ENCODE data around the gene RALBP1.

The RALBP1 gene

DNA sequence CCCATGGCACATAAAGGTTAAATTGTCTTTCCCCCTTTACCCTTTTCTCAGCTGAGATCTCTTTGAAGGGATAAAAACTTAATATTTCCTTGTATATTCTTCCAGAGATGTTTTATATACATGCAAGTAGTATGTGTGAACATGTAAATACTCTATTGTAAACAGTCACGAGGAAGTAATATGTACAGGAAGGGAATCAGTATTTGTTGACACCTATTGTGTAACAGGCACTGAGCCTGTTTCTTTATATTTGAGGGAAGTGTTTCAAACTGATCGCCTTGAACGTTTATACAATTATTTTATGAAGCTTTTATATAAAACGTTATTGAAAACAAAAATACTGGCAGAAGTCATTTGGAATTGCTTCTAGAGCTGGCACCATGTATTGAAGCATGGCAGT is 13.2 kb downstream of the RALBP1 start:
- in situ Hi-C loops (cut with HindIII; ENCODE audit: low pct_ligation_motif_present, low pct_unique_long_range_greater_than_20kb, low sequenced_read_pairs), result no loop called here
- no peak for DNase-seq

- in situ Hi-C loops (cut with HindIII; ENCODE audit: low pct_ligation_motif_present, low pct_unique_long_range_greater_than_20kb, low sequenced_read_pairs), result no loop called here
- DNase-seq, result no peak
Measured at GRCh38 chr18:9494778-9495331, 19.5 kb downstream of the RALBP1 start.

DNA sequence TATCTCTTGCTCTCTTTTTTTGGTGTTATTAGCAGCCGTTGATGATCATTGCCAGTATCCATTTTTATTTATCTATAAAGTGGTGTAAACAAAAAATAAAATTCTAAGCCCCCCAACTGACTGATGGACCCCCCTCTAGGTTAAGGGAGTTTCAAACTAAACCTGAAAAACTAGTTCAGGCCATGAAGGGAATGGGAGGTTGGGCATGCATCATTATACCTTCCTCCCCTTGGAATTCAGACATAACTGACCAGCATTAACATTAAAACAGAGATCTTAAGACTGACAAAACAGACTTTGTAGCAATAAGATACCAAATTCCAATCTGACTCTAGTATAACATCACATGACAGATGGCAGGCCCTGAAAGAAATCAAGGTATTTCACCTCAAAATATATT is 20.2 kb downstream of the RALBP1 start:
- in situ Hi-C loops (cut with HindIII; ENCODE audit: low pct_ligation_motif_present, low pct_unique_long_range_greater_than_20kb, low sequenced_read_pairs), result no loop called here

GRCh38 chr18:9495916-9496705 is 20.8 kb downstream of the RALBP1 start:
- DNase-seq, result no peak
- in situ Hi-C loops (cut with HindIII; ENCODE audit: low pct_ligation_motif_present, low pct_unique_long_range_greater_than_20kb, low sequenced_read_pairs), result no loop called here

More for the DNA sequence above, 20.2 kb downstream of the RALBP1 start:
- DNase-seq, result no peak

- in situ Hi-C loops (cut with HindIII; ENCODE audit: low pct_ligation_motif_present, low pct_unique_long_range_greater_than_20kb, low sequenced_read_pairs), result no loop called here
- DNase-seq, result no peak
Measured at GRCh38 chr18:9506046-9506792, 30.9 kb downstream of the RALBP1 start.

GRCh38 chr18:9507565-9508088 is 32.3 kb downstream of the RALBP1 start:
- in situ Hi-C loops (cut with HindIII; ENCODE audit: low pct_ligation_motif_present, low pct_unique_long_range_greater_than_20kb, low sequenced_read_pairs), result no loop called here
- DNase-seq, result no peak

DNA sequence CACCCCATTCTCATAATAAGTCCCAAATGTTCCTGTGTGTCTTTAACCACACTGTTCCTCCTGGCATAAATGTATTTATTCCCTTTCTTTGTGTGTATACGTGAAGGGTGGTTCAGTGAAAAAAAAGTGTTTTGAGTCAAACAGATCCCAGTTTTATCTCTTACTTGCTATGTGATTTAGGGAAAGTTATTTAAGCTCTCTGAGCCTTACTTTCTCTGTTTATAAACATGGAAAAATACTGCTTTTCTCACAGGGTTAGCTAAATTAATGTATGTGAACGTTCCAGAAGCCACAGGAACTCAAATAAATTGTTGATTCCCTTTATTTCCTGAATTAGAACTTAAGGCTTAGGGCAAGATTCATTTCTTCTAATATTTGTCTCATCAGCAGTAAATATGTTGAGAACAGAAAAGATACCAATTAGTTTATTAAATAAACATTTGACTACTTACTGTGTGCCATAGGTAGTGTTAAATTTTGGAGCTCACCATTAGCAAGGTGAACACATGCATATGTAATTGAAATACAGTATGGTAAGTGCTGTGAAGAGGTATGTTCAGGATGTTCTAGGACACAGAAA is 33.2 kb downstream of the RALBP1 start:
- no peak for DNase-seq
- in situ Hi-C loops (cut with HindIII; ENCODE audit: low pct_ligation_motif_present, low pct_unique_long_range_greater_than_20kb, low sequenced_read_pairs), result no loop called here

DNA sequence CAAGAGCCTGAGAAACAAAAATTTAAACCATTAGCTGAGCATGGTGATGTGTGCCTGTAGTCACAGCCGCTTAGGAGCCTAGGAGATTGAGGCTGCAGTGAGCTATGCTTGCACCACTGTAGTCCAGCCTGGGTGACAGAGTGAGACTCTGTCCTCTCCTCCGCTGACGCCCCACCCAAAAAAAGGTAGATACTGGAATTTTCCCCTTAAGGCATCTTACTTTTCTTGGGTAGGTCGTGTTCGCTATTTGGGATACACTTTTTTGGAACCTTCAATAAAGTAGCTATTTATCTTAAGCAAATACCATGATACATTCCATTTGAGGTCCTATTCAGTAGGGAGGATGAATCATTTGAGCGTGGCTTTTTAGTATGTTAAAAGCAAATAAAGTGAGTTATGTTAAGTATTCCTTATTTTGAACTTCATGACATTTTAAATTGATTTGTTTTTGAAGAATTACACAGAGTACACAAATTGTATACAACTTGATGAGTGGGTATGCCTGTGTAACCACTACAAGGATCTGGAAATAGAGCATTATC is 38.7 kb downstream of the RALBP1 start:
- DNase-seq, result no peak
- in situ Hi-C loops (cut with HindIII; ENCODE audit: low pct_ligation_motif_present, low pct_unique_long_range_greater_than_20kb, low sequenced_read_pairs), result no loop called here

DNA sequence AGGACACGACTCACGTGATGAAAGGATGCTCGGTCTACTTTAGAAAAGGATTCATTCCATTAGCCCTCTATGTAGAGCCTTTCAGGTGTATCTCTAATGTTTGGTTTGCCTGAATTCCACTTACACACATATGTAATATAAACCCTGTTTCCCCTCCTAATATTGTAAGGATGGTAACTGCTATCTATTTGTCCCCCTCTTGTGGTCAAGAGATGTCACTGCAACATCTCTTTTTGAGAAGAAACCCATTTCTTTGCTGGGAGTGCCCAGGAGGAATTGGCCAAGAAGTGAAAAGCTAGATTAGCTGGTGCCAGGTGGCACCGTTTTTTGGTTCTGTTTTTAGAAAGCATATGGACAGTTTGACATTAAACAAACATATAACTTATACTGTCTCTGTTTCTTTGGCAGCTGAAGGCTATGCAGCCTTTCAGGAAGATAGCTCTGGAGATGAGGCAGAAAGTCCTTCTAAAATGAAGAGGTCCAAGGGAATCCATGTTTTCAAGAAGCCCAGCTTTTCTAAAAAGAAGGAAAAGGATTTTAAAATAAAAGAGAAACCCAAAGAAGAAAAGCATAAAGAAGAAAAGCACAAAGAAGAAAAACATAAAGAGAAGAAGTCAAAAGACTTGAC is 41.2 kb downstream of the RALBP1 start:
- in situ Hi-C loops (cut with HindIII; ENCODE audit: low pct_ligation_motif_present, low pct_unique_long_range_greater_than_20kb, low sequenced_read_pairs), result no loop called here
- DNase-seq, result peak; percentile 48

DNA sequence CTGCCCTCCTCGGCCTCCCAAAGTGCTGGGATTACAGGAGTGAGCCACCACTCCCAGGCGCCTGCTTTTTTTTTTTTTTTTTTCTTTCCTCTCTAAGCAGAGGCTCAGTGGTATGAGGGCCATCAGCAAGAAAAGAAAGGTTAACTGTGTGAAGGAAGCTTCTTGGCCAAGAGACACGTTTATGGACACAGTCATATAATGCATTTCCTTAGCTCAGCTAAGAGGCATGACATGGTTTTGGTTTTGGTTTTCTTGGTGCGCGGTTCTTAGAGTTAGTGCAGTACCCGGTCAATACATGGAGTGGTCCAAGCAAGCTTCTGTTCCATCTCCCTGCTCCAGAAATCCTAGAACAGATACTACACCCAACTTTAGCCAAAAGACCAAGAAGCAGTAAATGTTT is 42.6 kb downstream of the RALBP1 start:
- no peak for DNase-seq
- in situ Hi-C loops (cut with HindIII; ENCODE audit: low pct_ligation_motif_present, low pct_unique_long_range_greater_than_20kb, low sequenced_read_pairs), result no loop called here

GRCh38 chr18:9519399-9519798 is 44.1 kb downstream of the RALBP1 start:
- in situ Hi-C loops (cut with HindIII; ENCODE audit: low pct_ligation_motif_present, low pct_unique_long_range_greater_than_20kb, low sequenced_read_pairs), result no loop called here
- DNase-seq, result no peak

DNA sequence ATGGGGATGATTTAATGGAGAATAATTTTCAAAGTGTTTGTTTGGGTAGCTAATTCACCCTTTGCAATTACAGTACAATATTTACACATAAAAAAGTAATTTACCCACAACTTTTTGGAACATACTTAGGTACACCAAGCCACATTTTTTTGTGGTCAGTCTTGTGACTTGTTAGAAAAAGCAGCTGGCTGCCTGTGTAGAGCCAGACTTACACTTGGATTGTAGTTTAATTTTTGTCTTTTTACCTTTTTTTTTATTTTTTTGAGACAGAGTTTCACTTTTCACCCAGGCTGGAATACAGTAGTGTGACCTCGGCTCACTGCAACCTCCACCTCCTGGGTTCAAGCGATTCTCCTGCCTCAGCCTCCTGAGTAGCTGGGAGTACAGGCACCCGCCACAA is 45.4 kb downstream of the RALBP1 start:
- in situ Hi-C loops (cut with HindIII; ENCODE audit: low pct_ligation_motif_present, low pct_unique_long_range_greater_than_20kb, low sequenced_read_pairs), result no loop called here
- no peak for DNase-seq

- no peak for DNase-seq
- in situ Hi-C loops (cut with HindIII; ENCODE audit: low pct_ligation_motif_present, low pct_unique_long_range_greater_than_20kb, low sequenced_read_pairs), result no loop called here
Measured at GRCh38 chr18:9521770-9522169, 46.5 kb downstream of the RALBP1 start.

DNA sequence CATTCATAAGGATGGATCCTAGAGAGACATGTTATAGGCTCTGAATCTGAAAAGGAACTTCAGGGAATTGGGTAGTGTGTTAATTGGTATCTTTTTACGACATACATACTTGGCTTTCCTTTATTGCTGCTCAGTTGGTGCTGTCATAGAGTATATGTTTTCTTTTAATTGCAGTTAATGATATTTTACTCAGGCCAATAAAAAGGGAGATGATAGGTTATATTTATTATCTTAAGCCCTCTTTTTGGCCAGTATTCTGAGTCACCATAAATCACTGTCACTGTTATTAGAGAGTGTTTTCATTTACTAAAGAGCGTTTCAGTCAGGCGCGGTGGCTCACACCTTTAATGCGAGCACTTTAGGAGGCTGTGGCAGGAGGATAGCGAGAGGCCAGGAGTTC is 47.6 kb downstream of the RALBP1 start:
- no peak for DNase-seq
- in situ Hi-C loops (cut with HindIII; ENCODE audit: low pct_ligation_motif_present, low pct_unique_long_range_greater_than_20kb, low sequenced_read_pairs), result no loop called here

GRCh38 chr18:9526458-9526857 is 51.1 kb downstream of the RALBP1 start:
- no peak for DNase-seq
- in situ Hi-C loops (cut with HindIII; ENCODE audit: low pct_ligation_motif_present, low pct_unique_long_range_greater_than_20kb, low sequenced_read_pairs), result no loop called here

DNA sequence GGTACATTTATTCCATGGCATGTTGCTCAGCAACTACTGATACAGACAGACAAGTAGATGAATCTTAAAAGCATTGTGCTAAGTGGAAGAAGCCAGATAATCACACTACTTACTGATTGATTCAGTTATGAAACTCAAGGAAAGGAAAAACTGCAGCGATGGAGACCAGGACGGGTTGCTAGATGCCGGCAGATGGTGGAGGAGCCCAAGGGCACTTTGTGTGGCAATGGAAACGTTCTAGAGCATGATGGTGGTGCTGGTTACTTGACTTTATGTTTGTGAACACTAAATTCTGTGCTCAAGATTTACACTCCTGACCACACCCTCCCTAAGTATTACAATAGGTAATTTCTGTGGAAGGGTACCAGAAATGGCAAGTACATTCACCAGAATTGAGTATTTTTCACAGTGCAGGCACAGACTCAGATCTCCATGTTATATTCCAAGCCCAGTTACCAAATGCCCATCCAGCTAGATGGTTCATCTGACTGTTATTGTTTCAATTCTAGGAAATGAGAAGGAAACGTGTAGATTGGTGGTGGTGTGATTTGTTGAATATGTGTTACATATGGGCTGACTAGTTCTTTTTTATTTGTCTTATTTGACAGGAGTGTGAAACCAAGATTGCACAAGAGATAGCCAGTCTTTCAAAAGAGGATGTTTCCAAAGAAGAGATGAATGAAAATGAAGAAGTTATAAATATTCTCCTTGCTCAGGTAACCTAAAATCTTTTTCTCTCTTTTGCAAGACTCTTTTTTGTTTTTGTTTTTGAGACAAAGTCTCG is 55.1 kb downstream of the RALBP1 start:
- DNase-seq, result no peak
- in situ Hi-C loops (cut with HindIII; ENCODE audit: low pct_ligation_motif_present, low pct_unique_long_range_greater_than_20kb, low sequenced_read_pairs), result no loop called here

- in situ Hi-C loops (cut with HindIII; ENCODE audit: low pct_ligation_motif_present, low pct_unique_long_range_greater_than_20kb, low sequenced_read_pairs), result no loop called here
- DNase-seq, result no peak
Measured at GRCh38 chr18:9531791-9532410, 56.6 kb downstream of the RALBP1 start.
